ENCODE data around the gene MPV17L2.
"Not testable (repeated sequence)": the region's sequence is repeated elsewhere in the genome, so short reads cannot be mapped to it uniquely, and the experiment has no call there.

The MPV17L2 gene

GRCh38 chr19:18193388-18194180, 566 bp downstream of the MPV17L2 start:
- DNase-seq (ENCODE audit: low spot score), result no peak

- DNase-seq (ENCODE audit: low spot score), result no peak
Observed at GRCh38 chr19:18194181-18194530, 1.1 kb downstream of the MPV17L2 start.

- DNase-seq (ENCODE audit: low spot score), result no peak
Observed at GRCh38 chr19:18194554-18195238, 1.7 kb downstream of the MPV17L2 start.

- no peak for DNase-seq (ENCODE audit: low spot score)
Observed at GRCh38 chr19:18196511-18196845, 3.5 kb downstream of the MPV17L2 start.

GRCh38 chr19:18197306-18197705, 4.3 kb downstream of the MPV17L2 start:
- DNase-seq (ENCODE audit: low spot score), result no peak

GRCh38 chr19:18197941-18198340, 4.9 kb downstream of the MPV17L2 start:
- no peak for DNase-seq (ENCODE audit: low spot score)

GRCh38 chr19:18198374-18198773, 5.4 kb downstream of the MPV17L2 start:
- no peak for DNase-seq (ENCODE audit: low spot score)

GRCh38 chr19:18202397-18202777, 9.4 kb downstream of the MPV17L2 start:
- no peak for DNase-seq (ENCODE audit: low spot score)

- no peak for DNase-seq (ENCODE audit: low spot score)
Observed at GRCh38 chr19:18202778-18203407, 9.9 kb downstream of the MPV17L2 start.

- no peak for DNase-seq (ENCODE audit: low spot score)
Observed at GRCh38 chr19:18203408-18203862, 10.4 kb downstream of the MPV17L2 start.

- DNase-seq (ENCODE audit: low spot score), result peak; percentile 100
Observed at GRCh38 chr19:18203863-18204393, 10.9 kb downstream of the MPV17L2 start, which contains the start of gene RAB3A. TSS of gene RAB3A (minus strand) at chr19:18204042. CDS start at chr19:18202740, 1,302 bp downstream.

GRCh38 chr19:18204394-18205199, 11.6 kb downstream of the MPV17L2 start:
- peak; percentile 67 for DNase-seq (ENCODE audit: low spot score)

- DNase-seq (ENCODE audit: low spot score), result peak; percentile 69
Observed at GRCh38 chr19:18205200-18205892, 12.3 kb downstream of the MPV17L2 start.

GRCh38 chr19:18206018-18206417, 13.0 kb downstream of the MPV17L2 start:
- DNase-seq (ENCODE audit: low spot score), result no peak

GRCh38 chr19:18208098-18208951, 15.3 kb downstream of the MPV17L2 start:
- no peak for DNase-seq (ENCODE audit: low spot score)

GRCh38 chr19:18209912-18210311, 16.9 kb downstream of the MPV17L2 start:
- not testable (repeated sequence) for DNase-seq (ENCODE audit: low spot score)

- no peak for DNase-seq (ENCODE audit: low spot score)
Observed at GRCh38 chr19:18211683-18212082, 18.7 kb downstream of the MPV17L2 start.

GRCh38 chr19:18214779-18215433, 21.9 kb downstream of the MPV17L2 start:
- DNase-seq (ENCODE audit: low spot score), result no peak

GRCh38 chr19:18216789-18217188, 23.8 kb downstream of the MPV17L2 start:
- DNase-seq (ENCODE audit: low spot score), result no peak

GRCh38 chr19:18218159-18218558, 25.1 kb downstream of the MPV17L2 start:
- DNase-seq (ENCODE audit: low spot score), result no peak

All from kidney capillary endothelial cell (primary cell).